ENCODE measurements around the gene LPP. TPM values are rescaled to one million over a fixed set of nuclear protein-coding genes. Genes with fewer than 3 reads are reported as not detected.

The LPP gene
- polyA plus RNA-seq, 1 experiment = 60.0 TPM

GRCh38 chr3:188539037-188539436 lies 385.1 kb downstream of the LPP start:
- H3K4me3 ChIP-seq (ENCODE audit: low read depth, low read length) = no peak overlapping the region
- no peak for TF ChIP-seq CTCF (IDR thresholded peaks at IDR 0.05; ENCODE audit: insufficient read depth, low read depth, low read length)
- POLR2A ChIA-PET = interaction anchor here (0.6 kb wide), 1 partner anchor 241 kb away, joined by 3 read pairs; no protein-coding TSS in a partner anchor
- no peaks in the 10 kb centered on the region for H3K36me3 ChIP-seq (ENCODE audit: control insufficient read depth, insufficient read depth, low read length)
- H3K27me3 ChIP-seq (ENCODE audit: control insufficient read depth, insufficient read depth, low read length) = no peaks in the 10 kb centered on the region
- CTCF ChIA-PET = interaction anchor here (0.9 to 1.2 kb wide), 2 partner anchors 11 to 799 kb away, joined by 3 to 4 read pairs; no protein-coding TSS in a partner anchor
- DNase-seq (ENCODE audit: low read depth) = no peak

- no peaks in the 10 kb centered on the region for H3K36me3 ChIP-seq (ENCODE audit: control insufficient read depth, insufficient read depth, low read length)
- H3K27me3 ChIP-seq (ENCODE audit: control insufficient read depth, insufficient read depth, low read length) = no peaks in the 10 kb centered on the region
- POLR2A ChIA-PET = interaction anchor here (0.6 kb wide), 1 partner anchor 242 kb away, joined by 3 read pairs; no protein-coding TSS in a partner anchor
- DNase-seq (ENCODE audit: low read depth) = no peak
- no peak overlapping the region for H3K4me3 ChIP-seq (ENCODE audit: low read depth, low read length)
- no peak for TF ChIP-seq CTCF (IDR thresholded peaks at IDR 0.05; ENCODE audit: insufficient read depth, low read depth, low read length)
- CTCF ChIA-PET = interaction anchor here (0.9 to 1.2 kb wide), 2 partner anchors 11 to 800 kb away, joined by 3 to 4 read pairs; no protein-coding TSS in a partner anchor
These were observed 385.8 kb downstream of the LPP start for GRCh38 chr3:188539631-188540194.

GRCh38 chr3:188542196-188542595 lies 388.2 kb downstream of the LPP start:
- H3K27me3 ChIP-seq (ENCODE audit: control insufficient read depth, insufficient read depth, low read length) = no peaks in the 10 kb centered on the region
- H3K4me3 ChIP-seq (ENCODE audit: low read depth, low read length) = no peak overlapping the region
- ChIA-PET CTCF (no interaction called here), POLR2A (no interaction called here)
- no peak for TF ChIP-seq CTCF (IDR thresholded peaks at IDR 0.05; ENCODE audit: insufficient read depth, low read depth, low read length)
- no peak for DNase-seq (ENCODE audit: low read depth)
- no peaks in the 10 kb centered on the region for H3K36me3 ChIP-seq (ENCODE audit: control insufficient read depth, insufficient read depth, low read length)

GRCh38 chr3:188544012-188544411 lies 390.1 kb downstream of the LPP start:
- ChIA-PET CTCF (no interaction called here), POLR2A (interaction anchor here (0.6 kb wide), 1 partner anchor 270 kb away, joined by 9 read pairs; no protein-coding TSS in a partner anchor)
- no peak for TF ChIP-seq CTCF (IDR thresholded peaks at IDR 0.05; ENCODE audit: insufficient read depth, low read depth, low read length)
- H3K27me3 ChIP-seq (ENCODE audit: control insufficient read depth, insufficient read depth, low read length) = no peaks in the 10 kb centered on the region
- no peak for DNase-seq (ENCODE audit: low read depth)
- no peaks in the 10 kb centered on the region for H3K36me3 ChIP-seq (ENCODE audit: control insufficient read depth, insufficient read depth, low read length)
- no peak overlapping the region for H3K4me3 ChIP-seq (ENCODE audit: low read depth, low read length)

- POLR2A ChIA-PET = no interaction called here
These were observed 393.1 kb downstream of the LPP start for GRCh38 chr3:188546835-188547670.

More at GRCh38 chr3:188546835-188547670, 393.1 kb downstream of the LPP start:
- CTCF ChIA-PET = interaction anchor here (0.5 to 2.6 kb wide), 3 partner anchors 16 to 807 kb away, joined by 3 to 7 read pairs (median 3); no protein-coding TSS in a partner anchor
- peak; percentile 19 for DNase-seq (ENCODE audit: low read depth)
- Histone ChIP-seq H3K4me3 (ENCODE audit: low read depth, low read length) (no peak overlapping the region), H3K27me3 (ENCODE audit: control insufficient read depth, insufficient read depth, low read length) (no peaks in the 10 kb centered on the region), H3K36me3 (ENCODE audit: control insufficient read depth, insufficient read depth, low read length) (no peaks in the 10 kb centered on the region)
- no peak for TF ChIP-seq CTCF (IDR thresholded peaks at IDR 0.05; ENCODE audit: insufficient read depth, low read depth, low read length)
